ENCODE results near the gene ERVV-1.

ERVV-1 gene

DNA sequence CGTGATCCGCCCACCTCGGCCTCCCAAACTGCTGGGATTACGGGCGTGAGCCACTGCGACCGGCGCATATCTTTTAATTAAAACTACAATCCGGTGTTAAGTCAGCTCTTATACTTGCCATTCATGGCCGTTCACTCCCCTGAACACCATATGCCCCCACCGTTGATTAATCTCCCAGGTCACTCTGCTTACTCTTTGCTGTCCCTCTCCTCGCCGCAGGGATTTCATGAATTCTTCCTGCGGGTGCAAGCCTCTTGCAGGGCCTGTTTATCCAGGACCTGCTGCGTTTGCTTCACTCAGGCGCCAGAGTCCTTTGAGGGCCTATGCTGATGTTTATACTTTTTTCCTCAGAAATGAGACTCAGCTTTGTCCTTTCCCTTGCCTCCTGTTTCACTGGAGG lies 31.8 kb downstream of the ERVV-1 start:
- Histone ChIP-seq H3K79me1 (ENCODE audit: low read length) (no peaks in the 10 kb centered on the region), H3K27ac (ENCODE audit: low read depth, low read length) (no peak overlapping the region), H3K18ac (ENCODE audit: low read length) (no peak overlapping the region), H3K23ac (ENCODE audit: low read length) (no peak overlapping the region), H2BK120ac (ENCODE audit: low read depth, low read length) (no peak overlapping the region), H3K4me3 (ENCODE audit: low read length) (no peak overlapping the region), H3K9ac (ENCODE audit: low read length) (no peak overlapping the region), H2AK5ac (ENCODE audit: low read length) (no peak overlapping the region), H3K27me3 (ENCODE audit: insufficient read depth, low read length, poor library complexity) (no peaks in the 10 kb centered on the region), H2BK15ac (replicated peaks; ENCODE audit: low read depth) (no peak overlapping the region), H3K36me3 (ENCODE audit: control insufficient read depth, insufficient read depth, low read length) (no peaks in the 10 kb centered on the region), H3K4ac (ENCODE audit: low read depth, low read length) (no peak overlapping the region), H4K8ac (ENCODE audit: low read depth, low read length) (no peak overlapping the region), H3K79me2 (ENCODE audit: control insufficient read depth, insufficient read depth, low read length) (no peaks in the 10 kb centered on the region), H3K4me2 (ENCODE audit: low read length) (no peak overlapping the region), H3K56ac (ENCODE audit: low read length) (no peak overlapping the region), H2BK5ac (ENCODE audit: low read length) (no peak overlapping the region), H4K5ac (ENCODE audit: low read length) (no peak overlapping the region), H3K4me1 (ENCODE audit: control insufficient read depth, low read depth, low read length) (no peaks in the 10 kb centered on the region)
- DNase-seq: no peak
- WGBS (ENCODE audit: extremely low coverage, insufficient coverage, low lambda C conversion rate): no CpG with 5 or more reads among the region's 16 CpGs

DNA sequence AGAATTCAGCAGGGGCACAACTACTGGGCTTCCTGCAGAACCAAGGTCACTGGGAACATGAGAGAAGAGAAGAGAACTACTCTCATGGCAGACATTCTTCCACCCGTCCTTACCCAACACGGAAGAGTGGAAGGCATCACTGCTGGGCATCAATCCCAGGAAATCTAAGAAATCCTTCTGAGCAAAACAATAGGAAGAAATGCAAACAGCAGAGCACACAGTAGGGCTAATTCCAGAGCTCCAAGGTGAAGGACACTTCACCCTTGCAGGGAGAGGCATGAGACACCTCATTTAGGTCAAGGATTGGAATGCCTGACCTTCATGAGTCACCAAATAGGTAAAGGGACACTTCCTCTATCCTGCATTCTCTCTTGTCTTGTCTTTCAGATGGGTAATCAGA lies 33.7 kb downstream of the ERVV-1 start:
- no peak overlapping the region for H2BK15ac ChIP-seq (replicated peaks; ENCODE audit: low read depth)
- H4K8ac ChIP-seq (ENCODE audit: low read depth, low read length): no peak overlapping the region
- H3K56ac ChIP-seq (ENCODE audit: low read length): no peak overlapping the region
- no peak overlapping the region for H3K23ac ChIP-seq (ENCODE audit: low read length)
- no peaks in the 10 kb centered on the region for H3K27me3 ChIP-seq (ENCODE audit: insufficient read depth, low read length, poor library complexity)
- H3K4me1 ChIP-seq (ENCODE audit: control insufficient read depth, low read depth, low read length): no peaks in the 10 kb centered on the region
- no peak overlapping the region for H4K5ac ChIP-seq (ENCODE audit: low read length)
- H3K9ac ChIP-seq (ENCODE audit: low read length): no peak overlapping the region
- H2BK5ac ChIP-seq (ENCODE audit: low read length): no peak overlapping the region
- H3K4ac ChIP-seq (ENCODE audit: low read depth, low read length): no peak overlapping the region
- no peak for DNase-seq
- H3K79me2 ChIP-seq (ENCODE audit: control insufficient read depth, insufficient read depth, low read length): no peaks in the 10 kb centered on the region
- no peaks in the 10 kb centered on the region for H3K36me3 ChIP-seq (ENCODE audit: control insufficient read depth, insufficient read depth, low read length)
- H3K79me1 ChIP-seq (ENCODE audit: low read length): no peaks in the 10 kb centered on the region
- WGBS (ENCODE audit: extremely low coverage, insufficient coverage, low lambda C conversion rate): no CpG with 5 or more reads among the region's 2 CpGs
- H3K18ac ChIP-seq (ENCODE audit: low read length): no peak overlapping the region
- no peak overlapping the region for H2AK5ac ChIP-seq (ENCODE audit: low read length)
- no peak overlapping the region for H3K4me2 ChIP-seq (ENCODE audit: low read length)
- H3K27ac ChIP-seq (ENCODE audit: low read depth, low read length): no peak overlapping the region
- no peak overlapping the region for H2BK120ac ChIP-seq (ENCODE audit: low read depth, low read length)
- no peak overlapping the region for H3K4me3 ChIP-seq (ENCODE audit: low read length)

DNA sequence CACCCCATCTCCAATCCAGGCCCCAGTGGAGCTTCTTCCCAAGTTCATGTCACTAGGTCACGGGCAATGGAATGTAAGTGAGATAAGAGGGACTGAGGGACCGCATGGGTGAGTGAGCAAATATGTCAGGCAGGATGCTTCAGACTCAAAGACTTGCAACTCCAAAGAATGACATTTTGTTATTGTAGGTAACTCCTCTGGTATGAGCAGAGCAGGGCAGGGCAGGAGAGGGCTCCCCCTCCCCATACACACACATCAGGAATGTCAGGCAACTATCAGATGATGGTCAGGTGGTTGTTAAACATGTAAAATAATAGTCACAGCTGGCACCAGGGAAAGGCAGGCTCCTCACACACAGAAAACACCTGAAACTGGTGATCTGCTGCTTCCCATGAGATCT lies 41.4 kb downstream of the ERVV-1 start:
- H3K4me1 ChIP-seq (ENCODE audit: control insufficient read depth, low read depth, low read length): no peaks in the 10 kb centered on the region
- H3K4me3 ChIP-seq (ENCODE audit: low read length): no peak overlapping the region
- H3K4me2 ChIP-seq (ENCODE audit: low read length): no peak overlapping the region
- H3K36me3 ChIP-seq (ENCODE audit: control insufficient read depth, insufficient read depth, low read length): no peaks in the 10 kb centered on the region
- H3K79me1 ChIP-seq (ENCODE audit: low read length): no peaks in the 10 kb centered on the region
- H3K56ac ChIP-seq (ENCODE audit: low read length): no peak overlapping the region
- no peak overlapping the region for H4K5ac ChIP-seq (ENCODE audit: low read length)
- H2BK15ac ChIP-seq (replicated peaks; ENCODE audit: low read depth): no peak overlapping the region
- H3K27ac ChIP-seq (ENCODE audit: low read depth, low read length): no peak overlapping the region
- H3K18ac ChIP-seq (ENCODE audit: low read length): no peak overlapping the region
- DNase-seq: peak; percentile 28
- no CpG with 5 or more reads among the region's 2 CpGs for WGBS (ENCODE audit: extremely low coverage, insufficient coverage, low lambda C conversion rate)
- H2BK120ac ChIP-seq (ENCODE audit: low read depth, low read length): no peak overlapping the region
- H3K9ac ChIP-seq (ENCODE audit: low read length): no peak overlapping the region
- H3K4ac ChIP-seq (ENCODE audit: low read depth, low read length): no peak overlapping the region
- H2AK5ac ChIP-seq (ENCODE audit: low read length): no peak overlapping the region
- H2BK5ac ChIP-seq (ENCODE audit: low read length): no peak overlapping the region
- no peak overlapping the region for H4K8ac ChIP-seq (ENCODE audit: low read depth, low read length)
- no peaks in the 10 kb centered on the region for H3K27me3 ChIP-seq (ENCODE audit: insufficient read depth, low read length, poor library complexity)
- no peaks in the 10 kb centered on the region for H3K79me2 ChIP-seq (ENCODE audit: control insufficient read depth, insufficient read depth, low read length)
- H3K23ac ChIP-seq (ENCODE audit: low read length): no peak overlapping the region

DNA sequence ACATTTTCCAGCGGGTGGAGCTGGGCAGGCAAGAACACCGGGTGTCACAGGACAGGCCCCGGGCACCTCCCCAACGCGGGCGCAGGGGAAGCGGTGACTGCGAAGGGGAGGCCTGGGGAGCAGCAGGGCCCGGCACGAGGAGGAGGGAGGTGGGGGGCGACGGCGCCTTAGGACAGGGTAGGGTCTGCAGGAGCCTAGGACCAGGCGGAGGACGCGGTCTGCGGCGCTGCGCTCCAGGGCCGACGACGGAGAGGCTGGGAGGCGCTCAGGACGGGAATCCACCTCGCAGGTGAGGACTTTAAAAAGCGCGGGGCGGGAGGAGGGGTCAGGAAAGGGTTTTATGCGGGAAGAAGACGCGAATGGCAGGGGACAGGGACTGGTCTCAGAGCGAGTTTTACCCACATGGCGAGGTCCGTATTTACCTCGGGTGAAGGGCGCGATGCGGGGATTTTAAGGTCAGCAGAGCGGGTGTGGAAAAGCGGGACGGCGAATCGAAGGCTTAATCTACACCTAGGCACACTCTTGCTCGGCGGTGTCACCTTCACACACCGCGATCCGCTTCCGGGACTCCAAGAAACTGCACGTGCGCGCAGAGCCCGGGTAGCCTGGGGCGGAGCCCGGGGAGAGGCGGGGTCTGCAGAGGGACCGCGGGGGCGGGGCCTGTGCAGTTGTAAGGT lies 44.3 kb downstream of the ERVV-1 start:
- H4K5ac ChIP-seq (ENCODE audit: low read length): no peak overlapping the region
- peak overlapping the region; percentile 67 for H3K56ac ChIP-seq (ENCODE audit: low read length)
- no peaks in the 10 kb centered on the region for H3K79me1 ChIP-seq (ENCODE audit: low read length)
- no peak overlapping the region for H3K18ac ChIP-seq (ENCODE audit: low read length)
- H3K4me3 ChIP-seq (ENCODE audit: low read length): no peak overlapping the region
- DNase-seq: peak; percentile 67
- H2BK5ac ChIP-seq (ENCODE audit: low read length): no peak overlapping the region
- peak overlapping the region; percentile 4 for H3K4me2 ChIP-seq (ENCODE audit: low read length)
- no peak overlapping the region for H4K8ac ChIP-seq (ENCODE audit: low read depth, low read length)
- no peaks in the 10 kb centered on the region for H3K4me1 ChIP-seq (ENCODE audit: control insufficient read depth, low read depth, low read length)
- peak overlapping the region; percentile 29 for H3K9ac ChIP-seq (ENCODE audit: low read length)
- no peak overlapping the region for H2BK15ac ChIP-seq (replicated peaks; ENCODE audit: low read depth)
- no peak overlapping the region for H3K27ac ChIP-seq (ENCODE audit: low read depth, low read length)
- H2AK5ac ChIP-seq (ENCODE audit: low read length): no peak overlapping the region
- H3K4ac ChIP-seq (ENCODE audit: low read depth, low read length): no peak overlapping the region
- H2BK120ac ChIP-seq (ENCODE audit: low read depth, low read length): no peak overlapping the region
- no peak overlapping the region for H3K23ac ChIP-seq (ENCODE audit: low read length)
- no peaks in the 10 kb centered on the region for H3K27me3 ChIP-seq (ENCODE audit: insufficient read depth, low read length, poor library complexity)
- no peaks in the 10 kb centered on the region for H3K36me3 ChIP-seq (ENCODE audit: control insufficient read depth, insufficient read depth, low read length)
- WGBS (ENCODE audit: extremely low coverage, insufficient coverage, low lambda C conversion rate): no CpG with 5 or more reads among the region's 59 CpGs
- H3K79me2 ChIP-seq (ENCODE audit: control insufficient read depth, insufficient read depth, low read length): no peaks in the 10 kb centered on the region
